ENCODE measurements around the gene FMN2. TPM values are rescaled to one million over a fixed set of nuclear protein-coding genes. Genes with fewer than 3 reads are reported as not detected.
"Not testable (repeated sequence)": the region's sequence is repeated elsewhere in the genome, so short reads cannot be mapped to it uniquely, and the experiment has no call there.

Gene FMN2
- polyA plus RNA-seq, 12 donors = 0.30 to 1.4 (median 0.64) TPM; not detected in 2

GRCh38 chr1:240310226-240310925 lies 218.7 kb downstream of the FMN2 start:
- no peak for DNase-seq

DNA sequence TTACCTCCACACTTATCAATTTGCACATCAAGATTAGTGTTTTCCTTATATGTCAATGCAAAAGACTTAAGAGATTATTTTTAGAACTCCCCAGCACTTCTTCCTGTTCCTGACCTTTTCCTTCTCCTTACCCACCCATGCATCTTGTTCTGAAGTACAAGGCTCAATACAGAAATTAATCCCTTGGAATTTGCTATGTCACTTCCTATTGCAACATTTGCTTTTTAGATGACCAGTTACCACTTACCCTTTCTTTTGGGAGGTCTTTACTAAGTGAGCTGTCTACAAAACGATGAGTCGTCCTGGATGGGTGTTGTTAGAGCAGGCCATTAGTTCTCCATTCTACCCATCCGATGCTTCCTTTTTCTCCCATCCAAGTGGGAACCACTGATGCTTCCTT lies 221.2 kb downstream of the FMN2 start:
- DNase-seq = no peak

GRCh38 chr1:240314845-240315801 lies 223.4 kb downstream of the FMN2 start:
- peak; percentile 61 for DNase-seq

- DNase-seq = no peak
These were observed 228.3 kb downstream of the FMN2 start for GRCh38 chr1:240319998-240320397.

DNA sequence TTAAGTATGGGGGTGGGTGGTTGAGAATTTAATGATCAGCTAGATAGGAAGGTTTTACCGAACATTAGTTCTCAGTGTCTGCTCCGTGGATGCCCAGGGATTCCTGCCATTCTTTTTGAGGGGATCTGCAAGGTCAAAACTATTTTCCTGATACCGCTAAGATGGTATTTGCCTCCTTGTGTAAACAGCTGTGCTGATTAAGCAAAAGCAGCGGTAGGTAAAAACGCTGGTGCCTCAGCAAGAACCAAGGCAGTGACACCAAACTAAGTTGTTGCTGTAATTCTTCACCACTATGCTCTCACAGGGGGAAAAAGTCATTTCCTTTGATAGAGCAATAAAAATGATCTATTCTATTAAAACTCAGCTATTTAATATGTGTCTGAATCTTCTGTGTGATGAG lies 229.0 kb downstream of the FMN2 start:
- DNase-seq = no peak

DNA sequence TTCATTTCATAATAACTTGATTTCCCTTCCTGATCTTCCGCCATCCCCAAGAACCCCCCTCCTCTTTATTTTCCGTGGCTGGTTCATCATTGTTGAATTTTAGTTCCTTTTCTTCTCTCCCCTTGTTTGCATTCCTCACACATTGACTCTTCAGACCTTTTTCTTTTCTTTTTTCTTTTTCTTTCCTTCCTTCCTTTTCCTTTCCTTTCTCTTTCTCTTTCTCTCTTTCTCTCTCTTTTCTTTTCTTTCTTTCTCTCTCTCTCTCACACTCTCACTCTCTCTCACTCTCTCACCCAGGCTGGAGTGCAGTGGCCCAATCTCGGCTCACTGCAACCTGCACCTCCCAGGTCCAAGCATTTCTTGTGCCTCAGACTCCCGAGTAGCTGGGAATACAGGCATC lies 231.3 kb downstream of the FMN2 start:
- no peak for DNase-seq

- DNase-seq = not testable (repeated sequence)
These were observed 236.7 kb downstream of the FMN2 start for GRCh38 chr1:240328382-240328781.

GRCh38 chr1:240329443-240329842 lies 237.8 kb downstream of the FMN2 start:
- no peak for DNase-seq

DNA sequence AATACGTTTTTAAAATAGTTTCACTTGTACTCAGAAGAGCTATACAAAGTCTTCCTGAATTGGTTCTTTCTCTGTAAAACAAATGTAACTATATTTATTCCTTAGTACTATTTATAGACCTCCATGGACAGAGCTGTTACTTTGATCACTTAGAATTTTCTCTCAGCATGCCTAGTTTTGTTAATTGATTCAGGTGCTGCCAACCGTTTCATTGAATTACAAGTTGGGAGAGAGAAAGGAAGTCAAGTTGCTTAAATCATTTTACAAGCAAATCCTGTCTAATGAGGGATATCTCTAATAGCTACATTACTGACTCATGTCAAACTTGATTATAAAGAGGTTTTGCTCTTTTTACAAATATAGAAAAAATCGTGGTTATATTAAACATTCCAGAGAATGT lies 241.0 kb downstream of the FMN2 start:
- no peak for DNase-seq

GRCh38 chr1:240337781-240338180 lies 246.1 kb downstream of the FMN2 start:
- DNase-seq = no peak

DNA sequence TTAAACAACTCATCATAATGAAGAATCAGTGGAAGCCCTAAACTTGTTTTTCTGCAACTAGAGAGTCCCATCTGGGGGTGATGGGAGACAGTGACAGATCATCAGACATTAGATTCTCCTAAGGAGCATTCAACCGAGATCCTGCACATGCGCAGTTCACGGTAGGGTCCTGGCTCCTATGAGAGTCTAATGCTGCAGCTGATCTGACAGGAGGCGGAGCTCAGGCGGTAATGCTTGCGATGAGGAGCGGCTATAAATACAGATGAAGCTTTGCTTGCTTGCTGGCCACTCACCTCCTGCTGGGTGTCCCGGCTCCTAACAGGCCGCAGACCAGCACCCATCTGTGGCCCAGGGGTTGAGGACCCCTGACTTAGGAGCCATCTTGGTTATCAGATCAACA lies 247.2 kb downstream of the FMN2 start:
- DNase-seq = no peak

GRCh38 chr1:240341365-240342250 lies 249.9 kb downstream of the FMN2 start:
- DNase-seq = no peak

- DNase-seq = no peak
These were observed 250.6 kb downstream of the FMN2 start for GRCh38 chr1:240342251-240342625.

- no peak for DNase-seq
These were observed 251.4 kb downstream of the FMN2 start for GRCh38 chr1:240343045-240343444.

DNA sequence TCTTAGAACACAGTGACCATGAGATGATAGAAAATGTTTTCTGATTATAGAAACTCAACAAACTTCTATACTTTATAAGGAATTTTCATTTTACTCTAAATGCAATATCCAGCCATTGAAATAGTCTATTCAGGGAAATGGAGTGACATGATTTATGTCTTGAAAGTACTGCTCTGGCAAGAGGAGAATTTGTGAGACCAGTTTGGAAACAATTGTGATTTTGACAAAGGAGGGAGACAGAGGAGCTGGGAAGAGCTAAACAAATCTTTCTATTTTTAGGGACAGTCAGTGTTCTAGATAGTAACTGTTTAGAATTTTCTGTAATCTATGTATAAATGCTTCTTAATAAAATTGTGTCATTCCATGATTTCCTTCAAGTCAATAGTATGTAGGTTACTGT lies 252.3 kb downstream of the FMN2 start:
- DNase-seq = peak; percentile 18

DNA sequence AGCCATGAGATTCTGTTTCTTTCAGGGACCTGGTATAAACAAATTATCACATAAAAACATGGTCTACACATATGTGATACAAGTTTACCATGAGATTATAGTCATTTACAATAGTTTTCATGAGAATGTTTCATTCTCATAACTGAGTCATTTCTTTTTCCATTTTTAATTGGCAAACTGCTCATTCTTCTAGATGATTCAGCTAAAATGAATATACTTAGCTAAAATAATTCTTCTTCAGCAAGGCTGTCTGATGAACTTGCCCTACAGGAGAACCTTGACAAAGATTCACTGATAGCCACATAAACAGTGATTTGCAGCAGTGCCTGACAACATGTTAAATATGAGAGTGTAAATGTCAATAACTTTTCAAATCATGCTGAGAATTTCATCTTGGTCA lies 253.2 kb downstream of the FMN2 start:
- no peak for DNase-seq

- no peak for DNase-seq
These were observed 258.0 kb downstream of the FMN2 start for GRCh38 chr1:240349695-240350094.

- no peak for DNase-seq
These were observed 259.2 kb downstream of the FMN2 start for GRCh38 chr1:240350910-240351331.

- DNase-seq = no peak
These were observed 260.0 kb downstream of the FMN2 start for GRCh38 chr1:240351690-240352089.

DNA sequence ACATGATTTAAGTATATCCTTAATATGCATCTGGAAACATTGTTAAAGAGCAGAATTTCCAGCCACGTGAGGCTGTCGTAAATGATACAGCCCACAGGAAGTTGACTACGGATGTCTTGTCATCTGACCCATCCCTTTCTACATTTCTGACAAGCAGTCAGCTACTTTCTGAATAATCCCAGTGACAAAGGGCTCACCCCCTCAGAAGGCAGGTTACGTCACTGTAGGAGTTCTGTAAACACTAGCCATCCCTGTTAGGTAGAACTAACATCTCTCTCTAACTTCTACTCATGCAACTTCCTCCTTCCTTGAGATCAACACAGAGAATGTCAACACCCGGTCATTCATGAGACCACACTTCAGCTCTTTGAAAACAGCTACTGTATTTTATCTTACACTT lies 261.1 kb downstream of the FMN2 start:
- DNase-seq = no peak

DNA sequence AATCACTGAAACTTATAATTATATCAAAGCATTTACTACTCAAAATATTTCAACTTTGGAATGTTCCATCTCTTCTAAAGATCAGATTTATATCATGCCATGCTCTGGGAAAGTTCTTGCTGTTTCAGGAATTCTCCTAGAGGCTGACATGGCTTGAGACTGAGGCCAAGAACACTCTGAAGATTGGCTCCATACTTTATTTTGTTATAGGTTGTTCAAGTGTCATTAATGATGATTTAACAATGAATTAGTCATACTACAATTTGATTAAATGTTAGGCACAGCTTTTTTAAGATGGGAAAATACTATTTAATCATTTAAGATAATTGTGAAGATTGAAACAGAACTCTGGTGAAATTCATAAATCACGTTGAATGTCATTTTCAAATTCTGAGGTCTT lies 264.9 kb downstream of the FMN2 start:
- DNase-seq = no peak

DNA sequence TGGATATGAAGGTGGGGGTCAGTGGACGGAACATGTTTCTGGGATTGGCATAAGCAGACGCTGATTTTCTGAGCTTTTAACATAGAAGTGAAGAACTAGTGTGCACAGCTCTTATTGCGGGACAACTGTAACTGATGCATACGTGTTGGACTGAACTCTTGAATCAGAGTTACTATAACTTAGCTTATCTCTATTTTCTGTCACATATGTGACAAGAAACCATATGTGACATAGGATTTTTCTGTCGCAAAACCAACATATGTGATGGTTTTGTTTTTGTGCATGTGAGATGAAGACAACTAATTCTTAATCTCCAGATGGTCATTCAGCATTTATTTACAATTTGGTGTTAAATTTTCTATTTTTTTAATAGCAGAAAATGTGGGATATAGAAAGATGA lies 270.4 kb downstream of the FMN2 start:
- no peak for DNase-seq
